Measurements from ENCODE around the gene CAT. TPM values are rescaled to one million over a fixed set of nuclear protein-coding genes. Genes with fewer than 3 reads are reported as not detected.

Gene CAT
- total RNA-seq, 4 donors from 2014 or later: 72.8 to 163 (median 84.4) TPM

GRCh38 chr11:34407121-34407813 lies 31.5 kb upstream of the CAT start:
- 40% methylated on average over 2 of the region's 2 CpGs for WGBS
- peaks cover 0 to 4% (median 0%) of the 10 kb centered on the region in 4 donors for H3K27me3 ChIP-seq
- no peaks in the 10 kb centered on the region for H3K36me3 ChIP-seq
- TF ChIP-seq CTCF (IDR thresholded peaks at IDR 0.05) (no peak), POLR2A (IDR thresholded peaks at IDR 0.05; ENCODE audit: low read depth) (no peak), POLR2AphosphoS5 (IDR thresholded peaks at IDR 0.05) (no peak), EP300 (IDR thresholded peaks at IDR 0.05) (no peak)
- no peaks in the 10 kb centered on the region for H3K4me1 ChIP-seq
- H3K9me3 ChIP-seq: peaks cover 0 to 4% (median 0%) of the 10 kb centered on the region in 4 donors
- no peak overlapping the region for H3K27ac ChIP-seq (replicated peaks in 1 of 4)
- DNase-seq (ENCODE audit: extremely low spot score): no peak
- H3K4me3 ChIP-seq: no peak overlapping the region
- intact Hi-C loops (cut with DNase I): no loop called here

- no peaks in the 10 kb centered on the region for H3K36me3 ChIP-seq
- H3K9me3 ChIP-seq: peaks cover 0 to 18% (median 3%) of the 10 kb centered on the region in 4 donors
- H3K27ac ChIP-seq (replicated peaks in 1 of 4): no peak overlapping the region
- intact Hi-C loops (cut with DNase I): no loop called here
- DNase-seq (ENCODE audit: extremely low spot score): no peak
- no peak overlapping the region for H3K4me3 ChIP-seq
- WGBS: 58% methylated on average over 2 of the region's 2 CpGs
- no peaks in the 10 kb centered on the region for H3K4me1 ChIP-seq
- TF ChIP-seq CTCF (IDR thresholded peaks at IDR 0.05): no peak
- no peak for TF ChIP-seq EP300 (IDR thresholded peaks at IDR 0.05)
- TF ChIP-seq POLR2AphosphoS5 (IDR thresholded peaks at IDR 0.05): no peak
- no peak for TF ChIP-seq POLR2A (IDR thresholded peaks at IDR 0.05; ENCODE audit: low read depth)
- peaks cover 0 to 4% (median 0%) of the 10 kb centered on the region in 4 donors for H3K27me3 ChIP-seq
Observed at GRCh38 chr11:34408580-34409172, 30.1 kb upstream of the CAT start.

GRCh38 chr11:34411111-34411510 lies 27.6 kb upstream of the CAT start:
- Histone ChIP-seq H3K4me3 (no peak overlapping the region), H3K27me3 (peaks cover 0 to 4% (median 0%) of the 10 kb centered on the region in 4 donors), H3K36me3 (no peaks in the 10 kb centered on the region), H3K27ac (replicated peaks in 1 of 4) (no peak overlapping the region), H3K9me3 (peaks cover 0 to 22% (median 3%) of the 10 kb centered on the region in 4 donors), H3K4me1 (no peaks in the 10 kb centered on the region)
- intact Hi-C loops (cut with DNase I): no loop called here
- TF ChIP-seq POLR2A (IDR thresholded peaks at IDR 0.05; ENCODE audit: low read depth) (no peak), POLR2AphosphoS5 (IDR thresholded peaks at IDR 0.05) (no peak), EP300 (IDR thresholded peaks at IDR 0.05) (no peak), CTCF (IDR thresholded peaks at IDR 0.05) (no peak)
- DNase-seq (ENCODE audit: extremely low spot score): no peak
- WGBS: 99% methylated on average over 3 of the region's 3 CpGs

- DNase-seq (ENCODE audit: extremely low spot score): no peak
- 92% methylated on average over 2 of the region's 2 CpGs for WGBS
- Histone ChIP-seq H3K27me3 (peaks cover 0 to 4% (median 0%) of the 10 kb centered on the region in 4 donors), H3K9me3 (peaks cover 0 to 22% (median 3%) of the 10 kb centered on the region in 4 donors), H3K36me3 (no peaks in the 10 kb centered on the region), H3K27ac (replicated peaks in 1 of 4) (no peak overlapping the region), H3K4me1 (no peaks in the 10 kb centered on the region), H3K4me3 (no peak overlapping the region)
- intact Hi-C loops (cut with DNase I): no loop called here
- no peak for TF ChIP-seq POLR2AphosphoS5 (IDR thresholded peaks at IDR 0.05)
- TF ChIP-seq POLR2A (IDR thresholded peaks at IDR 0.05; ENCODE audit: low read depth): no peak
- no peak for TF ChIP-seq CTCF (IDR thresholded peaks at IDR 0.05)
- TF ChIP-seq EP300 (IDR thresholded peaks at IDR 0.05): no peak
Observed at GRCh38 chr11:34411791-34412190, 26.9 kb upstream of the CAT start.
